Suprapubic skin (tissue), 4 donors: ENCODE data around the gene ANGEL2.

Experiments used
- CTCF ChIP-seq, 2 donors: fragments of 200-600 bp in 1 of 2; fragments of 450-650 bp in 1 of 2; sonication (generic) in 1 of 2; IDR thresholded peaks; one replicate each; pipeline ENCODE4 v1.5.1; 2016 to 2019; ENCODE audit warnings: antibody characterized with exemption in 2 of 2, mild to moderate bottlenecking in 1 of 2, moderate library complexity in 1 of 2
- EP300 ChIP-seq: sonication (generic); formaldehyde crosslinking; IDR thresholded peaks from one replicate; pipeline ENCODE4 v1.6.1; 2017; ENCODE audit warnings: antibody characterized with exemption
- POLR2A ChIP-seq, 2 donors: fragments of 450-650 bp; IDR thresholded peaks; one replicate each; pipeline ENCODE4 v1.6.1; 2017; ENCODE audit warnings: antibody characterized with exemption in 2 of 2, mild to moderate bottlenecking in 2 of 2, moderate library complexity in 2 of 2
- POLR2AphosphoS5 ChIP-seq, 3 donors: sonication (generic); formaldehyde crosslinking; IDR thresholded peaks; one replicate each; pipeline ENCODE4 v1.6.1; 2017; ENCODE audit warnings: antibody characterized with exemption in 3 of 3

GRCh38 chr1:212966616-212967015 is 49.1 kb downstream of the ANGEL2 start:
- TF ChIP-seq CTCF (IDR thresholded peaks at IDR 0.05) (no peak), POLR2AphosphoS5 (IDR thresholded peaks at IDR 0.05) (no peak), EP300 (no peak), POLR2A (IDR thresholded peaks at IDR 0.05) (no peak)
